HG03139 (cell line): ENCODE measurements around the gene RMDN2.

Experiments used
- ATAC-seq: cut with Tn5 transposase; IDR thresholded peaks from one replicate; pipeline ENCODE4 v1.9.1; 2021; ENCODE audit not compliant: unreplicated experiment

RMDN2 gene

DNA sequence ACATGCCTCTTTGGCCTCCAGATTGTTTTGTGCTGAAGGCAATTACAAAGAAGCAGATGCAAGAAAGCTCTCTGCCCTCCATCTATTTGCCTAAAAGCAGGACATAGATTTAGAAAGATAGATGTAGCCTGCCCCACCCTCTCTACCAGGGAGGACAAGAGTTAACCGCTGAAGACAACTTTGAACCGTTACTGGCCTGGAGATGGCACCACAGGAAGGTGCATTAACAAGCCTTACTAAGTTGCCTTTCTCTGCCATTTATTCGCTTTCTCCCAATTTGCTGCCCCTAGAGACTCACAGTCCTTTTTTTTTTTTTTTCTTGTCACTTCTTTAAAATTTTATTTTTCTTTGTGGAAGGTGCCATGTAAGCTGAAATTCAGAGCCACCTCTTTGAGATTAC is 28.8 kb upstream of the RMDN2 start:
- ATAC-seq, result no peak

DNA sequence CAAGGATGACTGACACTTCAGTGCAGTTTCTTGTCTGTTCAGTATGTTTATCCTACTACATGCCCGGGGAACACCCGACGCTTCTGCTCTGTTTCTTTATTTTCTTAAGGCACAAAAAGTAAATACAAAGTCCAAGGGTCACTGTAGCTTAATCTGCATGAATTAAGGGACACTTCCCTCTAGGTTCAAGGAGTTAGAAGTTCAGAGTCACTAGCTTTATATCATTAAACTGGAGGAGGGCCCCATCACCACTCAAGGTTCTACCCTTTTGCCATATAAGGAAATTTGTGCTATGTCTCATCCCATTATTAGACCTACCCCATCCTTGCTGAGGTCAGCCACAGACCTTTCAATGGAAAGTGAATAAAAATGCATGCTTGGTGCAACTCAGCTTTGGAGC is 27.6 kb upstream of the RMDN2 start:
- ATAC-seq, result no peak

DNA sequence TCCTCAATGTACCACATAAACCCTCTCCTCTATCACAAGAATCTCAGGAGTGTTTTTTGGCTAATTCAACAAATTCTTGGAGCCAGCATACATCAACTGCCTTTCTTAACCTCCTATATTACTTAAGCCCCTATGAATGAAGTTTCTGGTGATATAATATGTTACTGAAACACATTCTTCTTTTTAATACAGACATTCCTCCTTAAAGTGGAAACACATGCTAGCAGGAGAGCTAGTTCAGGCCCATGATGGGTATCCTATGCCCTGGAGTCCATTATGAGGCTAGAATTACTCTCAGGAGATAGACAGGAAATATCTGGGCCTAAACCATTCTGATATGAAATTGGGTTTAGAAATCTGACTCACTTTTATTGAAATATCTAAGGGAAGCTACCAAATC is 26.6 kb upstream of the RMDN2 start:
- ATAC-seq, result no peak

DNA sequence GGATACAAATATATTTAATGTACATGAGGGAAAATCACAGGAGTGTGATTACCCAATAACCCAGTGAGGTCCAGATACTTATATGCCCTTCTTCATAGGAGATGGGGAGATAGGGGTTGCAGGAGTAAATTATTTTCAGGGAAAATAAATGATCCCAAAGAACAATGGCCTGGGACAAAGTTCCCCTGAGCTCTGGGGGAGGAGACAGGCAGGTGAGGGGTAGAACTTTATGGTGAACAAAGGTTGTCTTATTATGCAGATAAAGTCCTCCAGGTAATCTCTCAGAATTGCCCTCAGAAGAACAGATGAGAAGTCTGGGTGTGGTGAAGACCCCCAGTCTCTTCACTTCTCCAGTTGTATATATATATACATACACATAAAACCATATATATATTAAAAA is 22.1 kb upstream of the RMDN2 start:
- ATAC-seq, result no peak

DNA sequence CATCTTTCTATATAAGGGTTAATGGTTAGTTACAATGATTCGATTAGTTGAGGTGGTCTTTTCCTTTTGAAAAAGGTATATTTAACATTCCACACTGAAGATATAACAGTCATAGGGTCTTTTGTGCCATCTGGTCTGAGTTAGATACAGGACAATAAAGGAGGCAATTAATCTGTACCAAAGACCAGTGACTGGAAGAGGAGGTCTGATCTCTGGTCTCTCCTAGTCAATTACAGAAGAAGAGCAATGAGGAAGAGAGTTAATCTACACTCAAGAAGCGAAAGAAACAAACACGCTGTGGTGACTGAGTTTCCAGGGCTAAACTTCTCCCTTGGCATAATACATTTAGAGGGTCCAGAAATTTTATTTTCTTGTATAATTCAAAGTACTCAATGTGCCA is 20.7 kb upstream of the RMDN2 start:
- ATAC-seq, result no peak

DNA sequence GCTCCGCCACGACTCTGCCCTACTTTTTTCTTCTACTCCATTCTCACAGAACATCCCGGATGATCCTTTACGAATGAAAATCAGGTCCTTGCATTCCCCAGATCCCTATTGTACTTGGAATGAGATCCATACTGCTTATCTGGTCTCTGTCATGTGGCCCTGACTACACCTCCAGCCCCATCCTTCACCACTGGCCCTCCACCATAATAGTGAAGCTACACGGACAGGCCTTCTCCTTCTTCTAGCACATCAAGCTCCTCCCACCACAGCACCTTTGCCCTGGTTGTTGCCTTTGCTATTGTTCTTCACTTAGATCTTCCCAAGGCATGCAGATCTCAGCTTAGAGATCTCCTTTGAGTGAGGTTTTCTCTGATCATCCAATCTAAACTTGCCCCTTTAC is 20.1 kb upstream of the RMDN2 start:
- no peak for ATAC-seq

DNA sequence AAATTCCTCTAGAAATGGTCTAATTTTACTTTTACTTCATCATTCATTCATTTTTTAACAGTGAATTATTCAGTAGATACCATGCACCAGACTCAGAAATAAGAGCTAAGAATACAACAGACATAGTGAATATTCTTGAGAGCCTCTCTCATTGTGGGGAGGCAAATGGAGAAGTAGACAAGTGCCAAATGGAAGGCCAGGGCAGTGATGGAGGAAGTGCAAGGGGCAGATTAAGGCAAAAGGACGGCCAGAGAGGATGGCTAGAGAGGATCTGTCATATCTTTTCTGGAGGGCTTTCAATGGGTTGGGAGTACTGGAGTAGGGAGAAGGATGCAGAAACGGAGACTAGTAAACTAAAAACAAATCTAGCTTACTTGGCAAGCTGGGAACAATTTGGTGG is 19.0 kb upstream of the RMDN2 start:
- no peak for ATAC-seq

DNA sequence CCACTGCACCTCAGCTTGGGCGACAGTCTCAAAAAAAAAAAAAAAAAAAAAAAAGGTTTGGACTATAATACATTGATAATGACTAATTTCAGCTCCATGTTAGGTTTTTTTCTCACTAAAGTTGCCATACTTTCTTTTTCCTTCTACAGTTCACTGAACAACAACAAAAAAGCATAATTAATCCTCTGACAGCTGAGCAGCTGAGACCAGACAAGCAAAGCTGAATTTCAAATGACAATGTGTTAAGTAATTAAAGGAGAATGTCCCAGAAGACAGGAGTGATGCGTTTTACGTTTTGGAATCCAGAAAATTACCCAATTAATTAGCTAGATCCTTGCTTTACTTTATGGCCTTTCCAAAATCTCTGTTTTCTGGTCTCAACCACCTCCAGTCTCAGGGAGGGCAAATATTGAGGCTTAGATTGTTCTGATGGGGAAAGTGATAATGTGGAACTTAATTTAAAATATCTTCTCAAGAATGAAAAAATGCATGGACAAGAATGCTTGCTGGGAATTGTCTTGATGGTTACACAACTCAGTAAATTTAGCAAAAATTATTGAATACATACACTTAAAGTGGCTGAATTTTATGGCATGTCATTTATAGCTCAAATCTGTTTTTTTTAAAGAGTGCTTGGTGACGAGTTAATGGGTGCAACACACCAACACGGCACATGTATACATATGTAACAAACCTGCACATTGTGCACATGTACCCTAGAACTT is 17.4 kb upstream of the RMDN2 start:
- ATAC-seq, result no peak

DNA sequence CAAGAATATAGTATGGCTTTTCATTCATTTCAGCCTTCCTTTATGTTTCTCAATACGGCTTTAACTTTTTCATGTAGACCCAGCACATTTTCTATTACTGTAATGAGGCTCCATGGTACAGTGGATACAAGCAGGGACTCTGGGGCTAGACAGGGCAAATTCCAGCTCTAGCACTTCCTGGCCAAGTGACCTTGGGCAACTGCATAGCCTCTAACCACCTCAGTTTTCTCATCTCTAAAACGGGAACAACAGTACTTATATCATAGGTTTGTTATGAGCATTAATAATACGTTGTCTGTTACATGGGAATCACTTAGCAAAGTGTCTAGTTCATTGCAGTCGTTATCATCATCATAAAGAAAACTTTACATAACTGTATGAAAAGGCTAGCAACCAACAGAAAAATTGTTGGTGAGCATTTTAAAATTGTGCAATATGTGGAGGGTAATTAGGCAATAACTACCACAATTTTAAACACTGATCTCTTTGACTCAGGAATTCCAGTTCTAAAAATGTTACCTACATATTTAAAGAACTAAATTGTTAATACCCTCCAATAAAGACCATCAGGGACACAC is 13.7 kb upstream of the RMDN2 start:
- no peak for ATAC-seq

DNA sequence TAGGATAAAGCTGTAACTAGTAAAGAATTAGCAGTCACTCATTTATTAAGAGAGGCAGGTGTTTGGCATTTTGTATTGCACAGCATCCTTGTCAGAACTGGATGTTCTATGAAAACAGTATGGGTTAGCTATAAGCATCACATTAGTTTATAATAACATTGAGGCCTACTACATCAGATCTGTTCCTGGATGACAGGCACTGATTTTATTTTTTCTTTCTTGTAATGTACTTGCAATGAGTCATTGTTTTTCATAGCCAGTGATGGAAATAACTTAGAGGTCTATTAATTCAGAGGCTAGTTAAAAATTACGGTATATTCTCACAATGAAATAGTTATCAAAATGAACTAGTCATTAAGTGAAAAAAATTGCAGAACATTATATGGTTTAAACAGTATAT is 13.0 kb upstream of the RMDN2 start:
- ATAC-seq, result no peak

DNA sequence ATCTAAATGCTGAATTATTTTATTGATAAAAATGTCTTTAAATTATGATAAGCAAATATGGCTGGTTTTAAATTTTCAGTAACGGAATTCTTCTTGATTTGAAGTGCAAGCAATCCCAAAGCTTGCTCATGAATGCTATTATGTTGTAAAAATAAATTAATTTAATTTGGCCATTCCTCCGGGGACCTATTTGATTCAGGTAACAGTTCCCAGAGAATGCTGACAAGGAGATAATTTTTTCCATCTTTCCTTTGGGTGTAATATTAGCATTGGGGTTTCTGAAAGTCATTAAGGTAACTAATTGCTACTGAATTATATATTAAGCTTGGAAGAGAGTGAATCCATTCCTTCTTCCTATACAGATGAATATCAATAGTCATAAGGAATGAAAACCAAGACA is 12.5 kb upstream of the RMDN2 start:
- no peak for ATAC-seq

DNA sequence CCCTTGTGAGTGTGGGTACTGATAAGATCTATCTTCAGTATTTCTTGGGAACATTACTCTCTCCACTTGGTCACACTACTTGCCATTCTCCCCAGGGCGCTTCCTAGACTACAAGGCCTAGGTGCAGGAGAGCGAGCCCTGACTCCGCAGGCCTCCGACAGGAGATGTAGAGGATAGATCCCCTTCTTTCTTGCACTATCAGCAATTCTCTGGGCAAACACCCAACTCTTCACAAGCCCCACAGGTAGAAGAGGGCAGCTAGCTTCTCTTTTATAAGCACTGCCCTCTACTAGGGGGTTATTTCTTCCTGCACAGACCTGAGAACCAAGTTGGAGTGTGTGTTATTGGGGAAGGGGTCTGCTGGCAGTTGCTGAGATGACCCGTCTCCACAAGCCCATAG is 10.7 kb upstream of the RMDN2 start:
- no peak for ATAC-seq

DNA sequence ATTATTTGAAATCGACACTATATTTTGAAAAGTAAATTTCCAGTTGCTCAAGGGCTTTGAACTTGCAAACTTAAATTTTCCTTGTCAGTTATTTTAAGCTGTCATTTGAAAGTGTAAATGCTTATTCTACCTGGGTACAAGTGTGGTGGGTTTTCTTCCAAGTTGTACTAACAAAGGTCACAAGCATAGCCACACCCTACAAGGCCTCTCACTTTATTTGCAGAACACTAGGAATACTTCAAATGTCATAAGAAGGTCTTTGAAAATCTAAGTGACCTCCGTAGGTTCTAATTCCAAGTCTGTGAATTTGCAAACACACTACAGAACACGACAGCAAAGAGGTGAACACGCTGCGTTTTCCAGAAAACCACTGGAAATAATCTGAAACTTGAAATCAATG is 9.3 kb upstream of the RMDN2 start:
- ATAC-seq, result no peak

DNA sequence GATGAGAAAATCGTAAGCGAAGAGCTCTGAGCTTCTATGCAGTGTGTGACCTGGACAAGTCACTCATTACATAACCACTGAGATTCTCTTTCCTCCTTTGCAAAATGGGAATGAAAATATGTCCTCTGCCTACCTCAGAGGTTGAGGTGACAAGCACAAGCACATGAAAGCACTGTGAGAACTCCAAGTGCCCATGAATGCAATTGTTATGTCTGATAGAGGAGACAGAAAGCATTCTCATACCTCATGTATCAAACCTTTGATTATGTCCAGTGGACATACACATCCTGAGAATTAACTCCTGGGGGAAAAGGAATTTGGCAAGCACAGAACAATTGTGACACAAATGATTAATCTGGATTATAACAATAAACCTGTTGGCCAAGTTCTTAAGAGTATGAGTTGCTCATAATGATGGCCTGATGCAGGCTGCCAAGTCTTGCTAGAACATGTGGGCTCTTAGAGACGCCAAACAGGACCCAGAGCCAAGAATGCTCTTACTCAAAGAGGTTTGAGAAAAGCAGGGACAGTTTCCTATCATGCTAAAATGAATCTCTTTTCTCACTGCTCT is 8.5 kb upstream of the RMDN2 start:
- ATAC-seq, result no peak

DNA sequence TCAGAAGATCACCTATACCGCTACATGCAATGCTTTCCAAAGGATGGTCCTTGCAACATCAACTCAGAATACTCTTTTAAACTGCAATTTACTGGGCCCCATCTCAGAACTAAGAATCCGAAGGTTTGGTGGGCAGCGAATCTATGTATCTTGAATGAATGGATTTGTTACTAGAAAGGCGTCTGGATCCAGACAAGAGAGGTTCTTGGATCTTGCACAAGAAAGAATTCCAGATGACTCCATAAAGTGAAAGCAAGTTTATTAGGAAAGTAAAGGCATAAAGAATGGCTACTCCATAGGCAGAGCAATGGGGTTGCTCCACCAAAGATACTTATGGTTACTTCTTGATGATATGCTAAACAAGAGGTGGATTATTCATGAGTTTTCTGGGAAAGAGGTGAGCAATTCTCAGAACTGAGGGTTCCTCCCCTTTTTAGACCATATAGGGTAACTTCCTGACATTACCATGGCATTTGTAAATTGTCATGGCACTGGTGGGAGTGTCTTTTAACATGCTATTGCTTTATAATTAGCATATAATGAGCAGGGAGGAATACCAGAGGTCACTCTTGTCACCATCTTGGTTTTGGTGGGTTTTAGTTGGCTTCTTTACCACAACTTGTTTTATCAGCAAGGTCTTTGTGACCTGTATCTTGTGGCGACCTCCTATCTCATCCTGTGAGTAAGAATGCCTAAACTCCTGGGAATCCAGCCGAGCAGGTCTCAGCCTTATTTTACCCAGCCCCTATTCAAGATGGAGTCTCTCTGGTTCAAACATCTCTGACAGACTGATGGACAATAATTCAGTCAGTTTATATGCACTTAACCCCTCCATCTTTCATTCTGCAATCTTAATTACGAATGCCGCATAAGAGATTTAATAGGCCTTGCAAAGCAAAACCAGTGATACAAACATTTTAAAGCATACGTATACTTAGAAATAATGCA is 7.5 kb upstream of the RMDN2 start:
- ATAC-seq, result no peak

DNA sequence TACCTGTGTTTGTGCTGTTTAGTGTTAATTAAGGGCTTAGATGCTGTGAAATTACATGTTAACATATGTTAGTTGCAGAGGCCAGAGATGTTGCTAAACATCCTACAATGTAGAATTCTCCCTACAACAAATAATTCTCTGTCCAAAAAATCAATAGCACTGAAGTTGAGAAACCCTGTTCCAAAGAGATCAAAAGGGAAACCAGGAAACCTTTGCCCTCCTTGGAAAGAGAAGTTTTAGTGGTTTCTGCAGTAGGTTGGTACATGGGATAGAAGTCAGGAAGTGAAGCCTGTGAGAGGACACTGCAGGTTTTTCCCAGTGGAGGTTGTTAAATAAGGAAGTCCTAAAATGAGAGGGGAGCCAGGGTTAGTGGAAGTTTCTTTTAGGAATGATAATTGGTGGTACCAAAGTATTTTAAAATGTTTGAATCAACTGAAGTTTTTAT is 6.3 kb upstream of the RMDN2 start:
- no peak for ATAC-seq

DNA sequence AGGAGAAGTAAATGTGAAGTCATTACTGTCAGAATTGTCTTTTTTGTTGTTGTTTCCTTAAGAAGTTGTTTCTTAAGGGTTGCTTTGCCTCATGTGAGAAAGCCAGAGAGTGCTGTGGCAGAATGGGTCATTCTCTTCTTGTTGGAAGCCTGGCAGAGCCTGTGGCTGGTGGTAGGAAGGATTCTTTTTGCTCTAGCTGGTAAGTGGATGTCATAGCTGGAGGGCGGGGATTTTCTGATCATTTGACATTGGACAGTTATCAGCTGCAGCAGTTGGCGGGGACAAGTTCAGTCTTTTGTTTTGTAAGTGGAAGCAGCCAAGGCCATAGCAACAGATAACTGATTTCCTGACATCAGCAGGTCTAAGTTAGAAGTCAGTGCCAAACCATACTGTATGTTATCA is 5.5 kb upstream of the RMDN2 start:
- no peak for ATAC-seq

DNA sequence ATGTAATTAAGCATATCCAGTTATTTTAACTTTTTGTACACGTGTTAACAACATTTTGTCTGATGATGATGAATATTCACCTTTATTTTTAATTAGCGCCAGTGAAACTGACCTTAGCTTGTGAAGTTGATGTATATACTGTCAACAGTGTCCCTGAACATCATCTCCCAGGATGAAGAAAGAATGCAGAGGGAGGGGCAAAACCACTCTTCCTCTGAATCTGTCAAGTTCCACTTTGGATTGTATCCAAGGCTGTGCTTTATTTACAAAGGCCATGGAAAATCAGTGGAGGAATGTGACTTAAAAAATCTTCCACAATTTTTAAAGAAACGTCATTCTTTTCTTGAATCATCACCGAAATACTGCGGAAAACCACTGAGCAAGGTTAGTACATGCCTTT is 4.5 kb upstream of the RMDN2 start:
- no peak for ATAC-seq

DNA sequence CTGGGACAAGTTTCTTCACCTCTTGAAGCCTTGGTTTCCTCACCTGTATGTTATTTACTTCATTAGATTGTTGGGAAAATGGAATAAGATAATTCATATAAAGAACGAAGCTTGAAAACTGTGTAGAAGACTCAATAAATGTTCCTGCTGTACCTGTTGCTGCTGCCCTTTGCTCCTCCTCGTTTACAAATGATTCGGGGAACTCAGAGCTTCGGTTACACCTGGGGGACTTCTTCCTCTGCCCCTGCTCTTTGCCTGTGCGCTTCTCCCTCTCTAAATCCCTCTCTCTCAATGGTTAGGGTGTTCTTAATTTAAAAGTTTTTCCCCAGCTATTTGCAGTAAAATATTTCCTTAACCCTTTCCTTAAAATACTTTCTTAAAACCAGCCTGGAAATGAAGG is 3.3 kb upstream of the RMDN2 start:
- no peak for ATAC-seq

DNA sequence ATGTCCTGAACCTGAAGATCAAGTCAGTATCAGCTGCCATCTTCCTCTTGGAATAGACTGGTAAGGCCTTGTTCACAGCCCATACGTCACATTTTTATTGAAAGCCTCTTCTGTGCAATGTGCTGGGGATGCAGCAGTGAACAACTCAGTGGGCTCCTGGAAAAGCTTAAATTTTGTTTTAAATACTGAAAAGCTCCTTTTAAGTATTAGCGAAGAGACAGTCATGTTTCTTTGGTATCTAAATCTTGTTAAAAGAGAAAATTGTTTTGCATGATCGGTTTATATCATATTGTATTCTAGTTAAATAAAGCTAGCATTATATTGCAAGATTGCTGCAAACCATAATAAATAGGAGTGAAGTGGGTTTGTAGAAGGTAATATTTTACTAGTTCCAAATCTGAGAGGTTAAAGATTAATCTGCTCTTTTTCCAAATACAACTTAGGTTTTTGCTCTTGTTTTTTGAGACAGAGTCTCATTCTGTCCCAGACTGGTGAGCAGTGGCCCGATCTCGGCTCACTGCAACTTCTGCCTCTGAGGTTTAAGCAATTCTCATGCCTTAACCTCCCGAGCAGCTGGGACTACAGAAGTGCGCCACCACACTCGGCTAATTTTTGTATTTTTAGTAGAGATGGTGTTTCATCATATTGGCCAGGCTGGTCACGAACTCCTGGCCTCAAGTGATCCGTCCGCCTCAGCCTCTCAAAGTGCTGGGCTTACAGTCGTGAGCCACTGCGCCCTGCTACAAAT is 1.6 kb upstream of the RMDN2 start:
- no peak for ATAC-seq

DNA sequence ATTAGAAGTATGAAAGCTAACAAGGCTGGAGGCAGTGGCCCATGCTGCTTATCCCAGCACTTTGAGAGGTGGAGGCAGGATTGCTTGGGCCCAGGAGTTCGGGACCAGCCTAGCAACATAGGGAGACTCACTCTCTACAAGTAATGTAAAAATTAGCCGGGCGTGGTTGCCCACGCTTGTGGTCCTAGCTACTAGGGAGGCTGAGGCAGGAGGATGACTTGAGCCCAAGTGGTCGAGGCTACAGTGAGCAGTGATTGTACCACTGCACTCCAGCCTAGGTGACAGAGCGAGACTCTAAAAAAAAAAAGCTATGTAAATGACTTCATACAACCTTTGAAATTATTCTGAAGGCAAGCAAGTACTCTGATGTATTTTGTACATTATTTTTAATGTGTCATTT is 1.5 kb downstream of the RMDN2 start:
- no peak for ATAC-seq
